ENCODE measurements around the gene STX8.

Gene STX8

GRCh38 chr17:9522074-9522473, 53.5 kb downstream of the STX8 start:
- H3K4me3 ChIP-seq (ENCODE audit: low read length): no peak overlapping the region
- DNase-seq (ENCODE audit: low read depth): no peak
- peak; percentile 46 for TF ChIP-seq CTCF (conservative IDR thresholded peaks at IDR 0.05; ENCODE audit: low read depth, low read length)

- H3K4me3 ChIP-seq (ENCODE audit: low read length): no peak overlapping the region
- TF ChIP-seq CTCF (conservative IDR thresholded peaks at IDR 0.05; ENCODE audit: low read depth, low read length): no peak
- DNase-seq (ENCODE audit: low read depth): no peak
Measured at GRCh38 chr17:9521062-9521461, 54.6 kb downstream of the STX8 start.

- TF ChIP-seq CTCF (conservative IDR thresholded peaks at IDR 0.05; ENCODE audit: low read depth, low read length): no peak
- no peak overlapping the region for H3K4me3 ChIP-seq (ENCODE audit: low read length)
- DNase-seq (ENCODE audit: low read depth): no peak
Measured at GRCh38 chr17:9520649-9521048, 55.0 kb downstream of the STX8 start.

DNA sequence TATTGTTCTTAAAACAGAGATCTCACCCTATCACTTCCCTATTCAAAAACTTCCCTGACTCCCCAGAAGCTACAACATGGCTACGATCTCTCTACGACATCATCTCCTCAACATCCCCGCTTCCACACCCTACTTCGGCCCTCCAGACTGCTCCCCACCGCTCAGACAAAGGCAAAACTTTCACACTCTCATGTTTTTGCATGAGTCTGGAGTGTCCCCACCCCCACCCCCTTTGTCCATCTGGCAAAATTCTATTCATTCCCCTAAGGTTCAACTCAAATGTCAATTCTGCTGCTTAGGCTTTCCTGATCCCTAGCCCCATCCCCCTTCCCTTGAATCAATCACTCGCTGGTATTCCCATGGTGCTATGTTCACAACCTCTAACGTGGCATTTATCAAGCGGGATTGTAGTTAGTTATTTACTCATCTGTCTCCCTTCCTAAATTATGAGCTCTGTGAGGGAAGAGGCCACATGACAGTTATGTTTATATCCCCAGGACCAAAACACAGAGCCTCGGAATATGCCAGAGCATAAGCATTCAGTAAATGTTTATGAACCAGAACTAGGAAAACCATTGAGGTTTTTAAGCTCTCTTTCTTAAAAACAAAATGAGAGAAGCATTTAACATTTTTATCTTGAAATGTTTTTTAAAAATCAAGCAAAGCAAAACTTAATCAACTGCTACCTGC, 55.9 kb downstream of the STX8 start:
- DNase-seq (ENCODE audit: low read depth): no peak
- H3K4me3 ChIP-seq (ENCODE audit: low read length): no peak overlapping the region
- TF ChIP-seq CTCF (conservative IDR thresholded peaks at IDR 0.05; ENCODE audit: low read depth, low read length): no peak

DNA sequence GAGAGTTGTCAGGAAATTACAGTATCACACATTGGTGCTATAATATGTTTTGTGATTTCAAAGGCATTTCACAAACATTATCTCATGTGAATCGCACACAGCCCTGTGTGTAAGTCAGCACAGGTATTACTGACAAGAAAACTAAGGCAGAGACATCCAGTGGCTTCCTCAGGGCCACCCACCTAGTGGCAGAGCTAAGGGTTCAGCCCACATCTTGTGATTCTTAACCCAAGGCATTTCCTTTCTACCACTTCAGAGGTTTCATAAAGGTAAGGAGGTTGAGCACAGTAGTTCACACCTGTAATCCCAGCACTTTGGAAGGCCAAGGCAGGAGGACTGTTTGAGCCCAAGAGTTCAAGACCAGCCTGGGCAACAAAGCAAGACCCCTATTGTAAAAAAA, 58.2 kb downstream of the STX8 start:
- TF ChIP-seq CTCF (conservative IDR thresholded peaks at IDR 0.05; ENCODE audit: low read depth, low read length): no peak
- no peak overlapping the region for H3K4me3 ChIP-seq (ENCODE audit: low read length)
- no peak for DNase-seq (ENCODE audit: low read depth)

DNA sequence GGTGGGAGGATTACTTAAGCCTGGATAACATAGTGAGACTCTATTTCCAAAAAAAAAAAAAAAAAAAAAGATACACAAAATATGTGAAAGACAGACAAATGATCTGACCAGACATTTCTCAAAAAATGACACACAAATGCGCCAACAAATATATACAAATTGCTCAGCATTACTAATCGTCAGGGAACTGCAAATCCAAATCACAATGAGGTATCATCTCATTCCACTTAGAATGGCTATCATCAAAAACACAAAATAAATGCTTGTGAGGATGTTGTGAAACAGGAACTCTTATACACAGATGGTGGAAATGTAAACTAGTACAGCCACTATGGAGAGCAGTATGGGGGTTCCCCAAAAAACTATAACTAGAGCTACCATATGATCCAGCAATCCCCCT, 62.4 kb downstream of the STX8 start:
- DNase-seq (ENCODE audit: low read depth): no peak
- no peak for TF ChIP-seq CTCF (conservative IDR thresholded peaks at IDR 0.05; ENCODE audit: low read depth, low read length)

GRCh38 chr17:9512323-9513168, 63.1 kb downstream of the STX8 start:
- no peak for TF ChIP-seq CTCF (conservative IDR thresholded peaks at IDR 0.05; ENCODE audit: low read depth, low read length)
- no peak for DNase-seq (ENCODE audit: low read depth)
- H3K4me3 ChIP-seq (ENCODE audit: low read length): no peak overlapping the region

More for the DNA sequence above, 62.4 kb downstream of the STX8 start:
- no peak overlapping the region for H3K4me3 ChIP-seq (ENCODE audit: low read length)
